Kidney (tissue), 14 donors: Measurements from ENCODE around the gene NEDD4L. TPM values are rescaled to one million over a fixed set of nuclear protein-coding genes. Genes with fewer than 3 reads are reported as not detected.
A peak's percentile ranks its signal among the peaks of the same experiment; 100 is the strongest.

Experiments used
- DNase-seq, 5 donors: peaks; one replicate each; pipeline ENCODE4 v3.0.0-alpha.2; 2013 to 2020
- FAIRE-seq: peaks from 2 replicates; lab custom pipeline; 2012; peaks lifted over from hg19 to GRCh38; lab: Jason Lieb, UNC
- H3K27ac ChIP-seq, 2 donors: one replicate each; pipeline ENCODE4 v1.7.0; 2013; ENCODE audit warnings: low read depth in 2 of 2, low read length in 2 of 2, inconsistent platforms in 1 of 2
- H3K27me3 ChIP-seq: one replicate; pipeline ENCODE4 v1.7.1; 2013; ENCODE audit warnings: low read length, inconsistent platforms; ENCODE audit not compliant: control insufficient read depth, insufficient read depth
- H3K36me3 ChIP-seq, 3 donors: one replicate each; pipeline versions ENCODE4 v1.7.0 to v1.7.1; 2013; ENCODE audit warnings: low read length in 3 of 3, control low read depth in 1 of 3, inconsistent platforms in 1 of 3; ENCODE audit not compliant: insufficient read depth in 3 of 3, control insufficient read depth in 2 of 3
- H3K4me1 ChIP-seq, 3 donors: one replicate each; pipeline versions ENCODE4 v1.7.0 to v1.7.1; 2013; ENCODE audit warnings: low read length in 3 of 3, inconsistent platforms in 1 of 3, low read depth in 1 of 3; ENCODE audit not compliant: control insufficient read depth in 2 of 3, insufficient read depth in 2 of 3
- H3K4me3 ChIP-seq, 3 donors: one replicate each; pipeline versions ENCODE4 v1.7.0 to v1.8.1; 2013; ENCODE audit warnings: low read length in 3 of 3, control low read depth in 1 of 3, inconsistent platforms in 1 of 3
- H3K9ac ChIP-seq, 3 donors: one replicate each; pipeline versions ENCODE4 v1.7.0 to v1.7.1; 2013; ENCODE audit warnings: low read length in 3 of 3, control low read depth in 1 of 3, inconsistent platforms in 1 of 3
- H3K9me3 ChIP-seq, 3 donors: one replicate each; pipeline versions ENCODE4 v1.7.0 to v1.7.1; 2013; ENCODE audit warnings: low read length in 3 of 3, control low read depth in 1 of 3, inconsistent platforms in 1 of 3; ENCODE audit not compliant: control insufficient read depth in 2 of 3, insufficient read depth in 1 of 3
- CTCF ChIP-seq: IDR thresholded peaks from 3 replicates; pipeline ENCODE4 v1.5.1; 2012; ENCODE audit warnings: mild to moderate bottlenecking, moderate library complexity, borderline replicate concordance; ENCODE audit not compliant: insufficient read depth; ENCODE audit errors: extremely low read depth
- intact Hi-C: fragments of 100-400 bp; cut with DNase I; formaldehyde crosslinking; loops from one replicate; pipeline ENCODE4 v1.11.1; 2022
- polyA plus RNA-seq: library from polyadenylated mRNA; stranded (reverse); fragments of 350-450 nt; fragmentation: Illumina TruSeq; extraction: RNeasy Lipid Tissue Mini Kit (QIAGEN cat#74804); gene quantifications from one replicate; pipeline ENCODE4 v1.2.3, GENCODE V29; 2014; ENCODE audit warnings: low read depth, low replicate concordance; ENCODE audit not compliant: insufficient read depth
- total RNA-seq: library from RNA; stranded (reverse); fragmentation: NEBNext Ultra II Directional; extraction: Animal tissue kit (Norgen Biotek cat#: 25700); gene quantifications from one replicate; pipeline ENCODE4 v1.2.1, GENCODE V29; 2021
- donor health status: control.
- donor health status: control.
- donor health status: control.
- donor health status: control.
- donor health status: control.
- donor health status: DM: yes; HTN: yes; CAD: no.
- donor health status: Normal renal cell carcinoma (clear cell type).

NEDD4L gene
- total and polyA plus RNA-seq, 2 donors from 2014 or later, result 90.8 to 95.7 TPM

- FAIRE-seq, result no peak
- Histone ChIP-seq H3K9me3 (no peaks in the 10 kb centered on the region), H3K9ac (no peak overlapping the region), H3K27ac (no peak overlapping the region), H3K27me3 (no peaks in the 10 kb centered on the region), H3K36me3 (no peaks in the 10 kb centered on the region), H3K4me1 (peaks cover 0 to 15% (median 13%) of the 10 kb centered on the region in 3 donors), H3K4me3 (no peak overlapping the region)
- no peak for DNase-seq
- intact Hi-C loops, result loop anchor here (10.0 kb wide), 1 partner anchor 240 kb away; no protein-coding TSS in a partner anchor
- TF ChIP-seq CTCF, result no peak
Measured at GRCh38 chr18:58124475-58124874, 80.4 kb downstream of the NEDD4L start.

- Histone ChIP-seq H3K9me3 (no peaks in the 10 kb centered on the region), H3K4me1 (peaks cover 0 to 20% (median 14%) of the 10 kb centered on the region in 3 donors), H3K27me3 (no peaks in the 10 kb centered on the region), H3K27ac (no peak overlapping the region), H3K9ac (no peak overlapping the region), H3K36me3 (no peaks in the 10 kb centered on the region), H3K4me3 (no peak overlapping the region)
- FAIRE-seq, result no peak
- intact Hi-C loops, result loop anchor here (10.0 kb wide), 1 partner anchor 240 kb away; no protein-coding TSS in a partner anchor
- DNase-seq, result peak in 2 of 5 donors; percentile 26 to 34
- TF ChIP-seq CTCF, result no peak
Measured at GRCh38 chr18:58125183-58125582, 81.2 kb downstream of the NEDD4L start.

GRCh38 chr18:58125756-58126155, 81.7 kb downstream of the NEDD4L start:
- no peak for TF ChIP-seq CTCF
- Histone ChIP-seq H3K9me3 (no peaks in the 10 kb centered on the region), H3K36me3 (no peaks in the 10 kb centered on the region), H3K4me1 (peaks cover 0 to 20% (median 14%) of the 10 kb centered on the region in 3 donors), H3K4me3 (no peak overlapping the region), H3K27ac (no peak overlapping the region), H3K27me3 (no peaks in the 10 kb centered on the region), H3K9ac (no peak overlapping the region)
- DNase-seq, result peak in 1 of 5 donors; percentile 30
- intact Hi-C loops, result loop anchor here (10.0 kb wide), 1 partner anchor 241 kb away; no protein-coding TSS in a partner anchor
- no peak for FAIRE-seq
